T-helper 2 cell (primary cell): ENCODE measurements around the gene ING3.

Source experiments
- DNase-seq, 5 experiments: peaks; one replicate each; pipeline versions ENCODE4 v3.0.0 to v3.0.0-alpha.2; 2012 to 2022

ING3 gene

DNA sequence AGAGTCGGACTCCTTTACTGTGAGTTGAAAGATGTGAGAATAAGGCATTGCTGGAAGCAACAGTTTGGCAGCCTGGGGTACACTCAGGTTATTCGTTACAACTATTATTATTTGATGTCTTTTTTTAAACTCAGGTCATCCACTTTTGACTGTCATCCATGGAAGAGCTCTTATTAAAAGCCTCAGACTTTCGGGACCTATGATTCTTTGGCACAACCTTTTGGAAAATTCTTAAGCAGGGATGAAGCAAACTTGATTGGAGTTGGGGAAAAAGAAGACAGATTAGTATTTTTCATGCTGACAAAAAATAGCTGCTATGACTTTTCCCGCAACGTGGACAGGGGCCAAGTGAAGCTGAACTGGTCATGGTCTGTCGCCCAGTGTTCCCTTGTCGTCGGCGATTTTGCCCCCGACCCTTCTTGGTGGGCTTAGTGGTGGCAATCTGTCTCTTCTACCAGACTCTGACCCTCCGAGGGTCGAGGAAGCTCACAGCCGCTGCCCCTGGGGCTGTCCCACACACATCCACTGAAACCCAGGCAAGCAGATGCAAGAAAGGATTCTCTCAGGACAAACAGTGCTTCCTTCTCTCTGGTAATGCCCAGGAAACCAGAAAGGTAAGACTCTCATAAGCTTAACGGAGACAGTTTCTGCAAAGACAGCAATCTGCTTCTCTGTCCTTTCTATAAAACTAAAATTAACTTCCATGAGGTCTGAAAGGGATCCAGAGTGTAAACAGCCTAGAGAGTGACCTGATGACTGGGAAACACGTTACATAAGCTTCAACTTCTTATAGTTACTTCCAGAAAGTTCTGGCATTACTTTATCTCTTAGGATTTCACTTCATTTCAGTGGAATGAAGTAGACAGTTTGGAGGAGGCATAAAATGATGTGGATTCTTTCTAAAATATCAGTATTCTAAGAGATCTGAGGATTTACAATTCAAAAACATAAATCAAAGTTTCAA lies 39.0 kb downstream of the ING3 start:
- no peak for DNase-seq

- DNase-seq, result no peak
These were observed 40.0 kb downstream of the ING3 start for GRCh38 chr7:120990468-120991118.

DNA sequence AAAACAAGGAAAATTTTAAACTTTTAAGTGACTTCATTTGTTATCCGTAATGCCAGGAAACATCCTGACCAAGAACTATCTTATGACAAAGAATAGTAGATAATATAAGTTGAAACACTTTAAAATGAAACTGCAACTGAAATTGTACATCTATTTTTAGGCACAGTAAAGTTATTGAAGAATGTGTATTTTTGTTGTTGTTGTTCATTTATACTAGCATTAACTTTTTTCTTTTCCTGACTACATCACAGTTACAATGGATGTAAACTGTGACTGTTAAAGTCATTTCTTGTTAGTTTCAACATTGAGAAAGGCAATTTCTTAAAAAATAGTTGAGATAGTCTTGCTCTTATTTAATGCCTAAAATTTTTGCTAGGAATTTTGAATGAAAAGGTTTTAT lies 40.6 kb downstream of the ING3 start:
- no peak for DNase-seq

DNA sequence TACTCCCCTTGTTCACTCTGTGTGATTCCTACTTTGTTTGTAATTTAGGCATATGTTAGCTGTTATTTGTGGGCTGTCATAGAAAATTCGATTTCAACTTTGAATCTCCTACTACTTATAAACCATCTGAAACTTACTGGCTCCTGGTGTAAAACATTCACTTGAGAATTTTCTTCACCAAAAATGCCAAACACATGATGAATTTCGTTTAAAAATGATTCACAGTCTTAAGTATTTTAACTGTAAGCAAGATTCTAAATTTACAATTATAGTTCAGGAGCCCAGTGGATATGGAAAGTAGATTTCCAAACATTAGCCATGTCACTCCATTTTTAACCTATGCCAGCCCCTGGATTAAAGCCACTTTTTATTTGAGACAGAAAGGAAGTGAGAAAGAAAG lies 41.0 kb downstream of the ING3 start:
- DNase-seq, result no peak

DNA sequence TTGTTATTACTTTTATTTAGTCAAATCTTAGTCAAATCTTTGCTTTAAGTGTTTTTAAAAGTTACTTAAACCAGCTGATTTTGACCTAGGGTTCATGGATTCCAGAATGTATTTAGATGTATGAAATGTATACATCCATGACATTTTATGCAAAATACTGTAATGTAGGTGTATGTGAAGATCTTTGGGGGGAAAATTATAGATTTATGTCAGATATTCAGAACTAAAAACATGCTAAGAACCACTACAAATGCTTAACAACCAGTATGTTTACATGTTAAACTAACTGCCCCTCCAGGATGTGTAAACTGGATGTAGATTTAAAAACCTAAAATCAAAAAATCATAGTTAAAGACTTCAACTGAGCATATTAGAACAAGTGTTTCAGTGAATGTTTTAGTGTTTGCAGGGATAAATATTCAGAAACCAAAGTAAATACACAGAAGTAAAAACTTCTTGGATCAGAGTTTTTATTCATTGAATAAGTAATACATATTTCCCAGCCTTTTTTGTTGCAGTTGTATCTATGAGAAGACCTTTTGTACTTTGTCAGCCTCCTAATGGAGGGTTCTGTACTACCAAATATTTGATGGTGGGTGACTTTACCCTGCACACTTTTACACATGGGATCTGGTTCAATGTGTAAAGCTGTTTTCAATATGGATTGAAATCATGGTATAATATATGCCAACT lies 41.8 kb downstream of the ING3 start:
- DNase-seq, result no peak

DNA sequence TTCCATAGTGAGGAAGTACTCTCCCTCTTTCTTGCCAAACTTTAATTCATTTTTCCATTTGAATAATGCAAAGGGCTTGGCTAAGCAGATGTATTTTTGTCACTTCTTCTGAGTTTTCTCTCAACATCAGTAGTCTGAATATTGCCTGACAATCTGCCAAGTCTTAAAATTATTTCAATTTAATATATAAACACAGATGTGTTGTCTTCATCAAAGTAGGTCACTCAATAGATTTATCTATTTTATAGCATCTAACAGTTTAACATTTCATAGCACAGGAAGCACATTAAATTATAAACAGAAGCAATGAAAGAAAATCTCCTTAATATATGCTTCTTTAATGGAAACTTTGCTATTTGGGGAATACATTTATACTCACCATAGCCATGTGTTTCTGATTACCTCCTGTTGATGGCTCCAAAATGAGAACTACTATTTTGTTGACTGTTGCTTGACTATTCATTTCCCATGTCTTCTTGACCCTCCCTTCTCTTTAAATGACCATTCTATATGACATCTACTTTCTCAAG lies 42.5 kb downstream of the ING3 start:
- DNase-seq, result no peak

GRCh38 chr7:120993553-120994191 lies 43.1 kb downstream of the ING3 start:
- DNase-seq, result no peak

- DNase-seq, result no peak
These were observed 44.2 kb downstream of the ING3 start for GRCh38 chr7:120994512-120995410.

DNA sequence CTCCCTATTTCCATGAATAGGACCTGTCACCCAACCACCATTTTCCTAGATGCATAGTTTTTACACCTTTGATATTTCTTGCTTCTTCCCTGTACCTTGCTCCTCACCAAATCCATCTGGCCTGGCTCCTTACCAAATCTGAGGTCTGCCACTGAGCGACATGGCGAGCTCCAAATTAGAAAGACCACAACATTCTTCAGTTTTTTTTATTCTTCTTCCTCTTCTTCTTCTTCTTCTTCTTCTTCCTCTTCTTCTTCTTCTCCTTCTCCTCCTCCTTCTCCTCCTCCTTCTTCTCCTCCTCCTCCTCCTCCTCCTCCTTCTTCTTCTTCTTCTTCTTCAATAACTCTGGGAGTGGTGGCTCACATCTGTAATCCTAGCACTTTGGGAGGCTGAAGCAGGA lies 45.1 kb downstream of the ING3 start:
- no peak for DNase-seq

DNA sequence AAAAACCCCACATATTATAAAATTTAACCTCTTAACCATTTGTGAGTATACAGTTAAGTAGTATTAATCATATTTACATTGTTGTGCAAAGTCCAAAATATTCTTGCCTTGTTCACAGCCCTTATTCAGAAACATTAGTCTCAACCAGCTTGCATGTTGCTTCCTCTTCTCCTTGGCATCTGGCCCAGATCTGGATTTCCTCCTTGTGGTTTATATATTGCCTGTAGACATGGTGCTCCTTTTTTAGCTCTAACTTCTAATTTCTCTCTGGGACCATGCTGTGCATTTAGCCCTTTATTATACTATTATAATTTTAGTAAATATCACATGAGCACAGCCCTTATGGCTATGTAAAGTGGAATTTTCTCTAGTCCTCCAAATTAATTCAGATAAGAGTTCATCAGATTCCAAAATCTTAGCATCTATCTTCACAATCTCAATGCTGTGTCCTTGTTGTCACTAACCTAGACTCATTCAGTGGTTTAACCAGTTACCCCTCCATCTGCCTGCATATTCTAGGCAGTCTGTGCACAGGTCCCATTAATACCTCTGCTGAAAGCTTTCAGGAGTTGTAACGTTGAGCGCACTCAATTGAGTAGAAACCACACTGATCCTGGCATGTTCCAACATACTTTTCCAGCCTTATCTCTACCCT lies 45.9 kb downstream of the ING3 start:
- DNase-seq, result peak in 3 of 5 experiments; percentile 4 to 29 (median 28)

- no peak for DNase-seq
These were observed 46.4 kb downstream of the ING3 start for GRCh38 chr7:120996988-120997345.

- DNase-seq, result peak in 1 of 5 experiments; percentile 44
These were observed 47.4 kb downstream of the ING3 start for GRCh38 chr7:120997882-120998474.

- DNase-seq, result no peak
These were observed 47.9 kb downstream of the ING3 start for GRCh38 chr7:120998520-120998919.

GRCh38 chr7:120998996-120999565 lies 48.5 kb downstream of the ING3 start:
- DNase-seq, result no peak

GRCh38 chr7:121000081-121000983 lies 49.8 kb downstream of the ING3 start:
- no peak for DNase-seq

- no peak for DNase-seq
These were observed 50.8 kb downstream of the ING3 start for GRCh38 chr7:121001234-121001906.

GRCh38 chr7:121002048-121002756 lies 51.6 kb downstream of the ING3 start:
- DNase-seq, result no peak

- DNase-seq, result no peak
These were observed 52.2 kb downstream of the ING3 start for GRCh38 chr7:121002757-121003200.
